ENCODE results near the gene STIMATE. TPM values are rescaled to one million over a fixed set of nuclear protein-coding genes. Genes with fewer than 3 reads are reported as not detected.
A peak's percentile ranks its signal among the peaks of the same experiment; 100 is the strongest.

The STIMATE gene
- total RNA-seq, 1 experiment from 2014 or later: 15.5 TPM

DNA sequence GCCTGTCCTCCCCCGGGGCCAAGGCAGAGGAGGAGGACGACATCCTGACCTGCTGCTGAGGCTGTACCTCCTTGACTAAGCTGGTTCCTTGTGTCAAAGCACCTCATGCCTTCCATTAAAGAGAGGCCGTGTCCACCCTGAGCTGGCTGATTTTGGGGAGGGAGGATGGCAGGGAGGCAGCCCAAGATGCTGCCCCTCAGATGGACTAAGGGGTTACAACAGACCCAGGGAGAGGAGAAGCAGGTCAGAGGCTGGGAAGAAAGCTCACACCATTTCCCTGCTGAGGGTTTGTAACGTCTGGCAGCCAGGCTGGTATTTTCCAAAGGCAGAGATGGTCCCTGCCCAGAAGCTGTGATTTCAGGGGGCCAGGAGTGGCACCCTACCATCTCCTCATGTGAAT lies 105.4 kb downstream of the STIMATE start:
- DNase-seq (ENCODE audit: low read depth): no peak

GRCh38 chr3:52791366-52791765 lies 106.0 kb downstream of the STIMATE start:
- no peak for DNase-seq (ENCODE audit: low read depth)

DNA sequence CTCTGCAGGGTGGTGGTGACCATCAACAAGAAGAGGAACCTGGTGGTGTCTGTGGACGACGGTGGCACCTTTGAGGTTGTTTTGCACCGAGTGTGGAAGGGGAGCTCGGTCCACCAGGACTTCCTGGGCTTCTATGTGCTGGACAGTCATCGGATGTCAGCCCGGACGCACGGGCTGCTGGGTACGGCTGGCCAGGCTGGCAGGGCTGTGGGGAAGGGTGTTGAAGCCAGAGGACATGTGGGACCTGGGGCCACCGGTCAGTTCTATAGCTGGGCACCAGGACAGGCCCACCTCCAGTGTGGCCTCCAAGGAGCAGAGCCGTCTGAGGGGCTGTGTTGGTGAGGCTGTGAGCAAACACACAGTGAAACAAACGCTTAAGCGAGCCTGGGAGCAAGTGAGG lies 106.6 kb downstream of the STIMATE start:
- DNase-seq (ENCODE audit: low read depth): no peak

- DNase-seq (ENCODE audit: low read depth): no peak
Measured at GRCh38 chr3:52790337-52790736, 107.0 kb downstream of the STIMATE start.

- DNase-seq (ENCODE audit: low read depth): no peak
Measured at GRCh38 chr3:52789746-52790040, 107.7 kb downstream of the STIMATE start.

DNA sequence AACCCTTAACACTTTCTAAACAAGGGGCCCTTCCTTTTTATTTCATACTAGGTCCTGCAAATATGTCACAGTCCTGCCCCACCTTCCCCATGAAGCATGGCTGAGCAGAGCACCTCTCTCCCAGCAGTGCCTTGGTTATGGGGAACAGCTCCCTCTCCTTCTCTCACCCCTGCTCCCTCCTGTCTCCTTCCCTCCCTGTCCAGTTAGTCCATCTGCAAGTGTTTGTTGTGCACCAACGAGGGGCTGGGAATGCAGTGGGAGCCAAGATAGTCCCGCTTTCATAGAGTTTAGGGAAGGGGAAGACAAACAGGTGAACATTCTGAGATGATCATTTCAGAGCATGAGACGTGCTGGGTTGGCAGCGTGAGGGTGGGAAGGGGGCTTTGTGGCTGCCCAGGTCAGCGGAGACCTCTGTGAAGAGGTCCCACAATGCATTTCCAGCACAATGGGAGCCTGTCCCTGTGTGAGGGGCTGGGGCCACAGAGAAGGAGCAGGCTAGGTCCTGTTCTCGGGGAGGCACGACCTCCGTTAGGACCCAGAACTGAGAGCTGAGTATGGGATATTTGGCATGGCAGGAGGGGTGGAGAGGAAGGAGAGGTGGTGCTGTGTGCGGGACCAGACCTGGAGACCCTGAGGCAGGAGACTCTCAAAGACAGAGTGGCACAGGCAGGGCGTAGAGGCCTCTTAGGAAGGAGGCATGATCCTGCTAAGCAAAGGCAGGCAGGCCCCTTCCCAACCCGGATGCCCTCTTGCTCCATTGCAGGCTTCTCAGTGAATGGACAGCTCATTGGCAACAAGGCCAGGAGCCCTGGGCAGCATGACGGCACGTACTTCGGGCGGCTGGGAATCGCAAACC lies 108.2 kb downstream of the STIMATE start:
- no peak for DNase-seq (ENCODE audit: low read depth)

DNA sequence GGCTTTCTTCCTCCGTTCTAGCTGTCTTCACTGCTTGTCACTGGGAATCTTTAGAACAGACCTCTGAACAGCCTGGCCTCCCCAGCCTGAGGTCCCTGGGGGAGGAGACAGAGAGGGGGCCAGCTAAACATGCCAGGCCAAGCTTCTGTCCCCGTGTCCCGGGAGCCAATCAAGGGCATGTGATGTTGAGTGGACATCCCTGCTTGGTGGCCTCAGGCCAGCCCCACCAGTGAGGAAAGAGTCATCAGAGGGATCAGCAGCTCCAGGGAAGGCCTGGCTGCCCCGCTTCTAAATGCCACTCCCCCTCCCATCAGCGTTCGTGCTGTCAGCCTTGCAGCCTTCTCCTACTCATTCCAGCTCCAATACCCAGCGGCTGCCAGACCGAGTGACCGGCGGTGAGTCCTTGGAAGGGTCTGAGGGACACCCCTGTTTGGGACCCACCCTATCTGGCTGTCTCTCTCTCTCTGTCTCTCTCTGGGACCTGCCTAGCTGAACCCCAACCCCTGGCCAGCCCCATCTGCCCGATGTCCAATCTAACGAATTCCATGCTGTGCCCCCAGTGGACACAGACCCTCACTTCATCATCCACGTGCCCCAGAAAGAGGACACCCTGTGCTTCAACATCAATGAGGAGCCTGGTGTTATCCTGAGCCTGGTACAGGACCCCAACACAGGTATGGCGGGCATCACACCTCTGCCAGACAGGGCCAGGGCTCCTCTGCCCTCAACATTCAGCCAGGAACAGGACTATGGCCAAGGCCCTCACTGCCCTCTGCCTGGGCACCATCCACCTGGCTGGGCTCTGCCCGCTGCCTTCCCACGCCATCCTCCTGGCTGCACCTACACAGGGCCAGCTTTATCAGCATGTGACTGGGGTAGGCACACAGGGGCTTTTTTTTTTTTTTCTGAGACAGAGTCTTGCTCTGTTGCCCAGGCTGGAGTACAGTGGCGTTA lies 109.4 kb downstream of the STIMATE start:
- DNase-seq (ENCODE audit: low read depth): peak; percentile 7

GRCh38 chr3:52787246-52787645 lies 110.1 kb downstream of the STIMATE start:
- DNase-seq (ENCODE audit: low read depth): no peak

Other genes starting within 250 kb of the STIMATE start
- gene PBRM1, start 211.6 kb downstream of the STIMATE start, total RNA-seq (2014; rRNA removed; shearing (Covaris generic)): 16.6 and 24.5 TPM in 2 replicates
- gene GNL3, start 211.5 kb downstream of the STIMATE start, total RNA-seq (2014; rRNA removed; shearing (Covaris generic)): 85.4 and 114 TPM in 2 replicates
- 55.3 and 79.9 TPM in 2 replicates for gene GLT8D1, start 191.8 kb downstream of the STIMATE start, total RNA-seq (2014; rRNA removed; shearing (Covaris generic))
- 186 and 310 TPM in 2 replicates for gene SPCS1, start 191.4 kb downstream of the STIMATE start, total RNA-seq (2014; rRNA removed; shearing (Covaris generic))
- 10.7 and 19.6 TPM in 2 replicates for gene NEK4, start 126.6 kb downstream of the STIMATE start, total RNA-seq (2014; rRNA removed; shearing (Covaris generic))
- gene ITIH1, start 119.9 kb downstream of the STIMATE start, total RNA-seq (2014; rRNA removed; shearing (Covaris generic)): not detected in 2 replicates
- not detected in 2 replicates for gene ITIH3, start 102.8 kb downstream of the STIMATE start, total RNA-seq (2014; rRNA removed; shearing (Covaris generic))
- 0.02 TPM in 1 of 2 replicates, not detected in the other for gene ITIH4, start 66.9 kb downstream of the STIMATE start, total RNA-seq (2014; rRNA removed; shearing (Covaris generic))
- gene MUSTN1, start 62.5 kb downstream of the STIMATE start, total RNA-seq (2014; rRNA removed; shearing (Covaris generic)): 0.27 TPM in 1 of 2 replicates, not detected in the other
- gene SFMBT1, start 148.5 kb upstream of the STIMATE start, total RNA-seq (2014; rRNA removed; shearing (Covaris generic)): 16.1 and 17.7 TPM in 2 replicates
- gene RFT1, start 232.9 kb upstream of the STIMATE start, total RNA-seq (2014; rRNA removed; shearing (Covaris generic)): 12.8 and 15.1 TPM in 2 replicates

Measured in M059J (cell line).